Measurements from ENCODE around the gene PXDN.
A peak's percentile ranks its signal among the peaks of the same experiment; 100 is the strongest.

Gene PXDN

GRCh38 chr2:1791685-1792435 lies 47.5 kb upstream of the PXDN start (continued):
- 0 out of 2 replicates have a peak, but pooled peaks have one; percentile 5 for TF ChIP-seq ZBTB44 (tag by site-specific recombination; IDR thresholded peaks at IDR 0.05)
- TF ChIP-seq KLF1 (tag by site-specific recombination; IDR thresholded peaks at IDR 0.05), result peak; percentile 23; the same call in 1 of the 2 replicates
- no peak for TF ChIP-seq ZNF777 (tag by site-specific recombination; IDR thresholded peaks at IDR 0.05; ENCODE audit: borderline replicate concordance)
- TF ChIP-seq ZBTB17 (tag by site-specific recombination; IDR thresholded peaks at IDR 0.05), result peak; percentile 55; the same call in 1 of the 2 replicates
- peak; percentile 39; the same call in 1 of the 2 replicates for TF ChIP-seq ZNF449 (tag by site-specific recombination; IDR thresholded peaks at IDR 0.05)

- TF ChIP-seq BCL11A (tag by site-specific recombination; IDR thresholded peaks at IDR 0.05; ENCODE audit: low read depth), result no peak
- no peak for TF ChIP-seq SETDB1 (IDR thresholded peaks at IDR 0.05; ENCODE audit: insufficient read length, low read length)
- no peak for TF ChIP-seq SALL2 (tag by site-specific recombination; IDR thresholded peaks at IDR 0.05; ENCODE audit: borderline replicate concordance)
- TF ChIP-seq ZNF404 (tag by site-specific recombination; IDR thresholded peaks at IDR 0.05), result no peak
- TF ChIP-seq ZNF513 (tag by site-specific recombination; IDR thresholded peaks at IDR 0.05), result peak; percentile 74
- TF ChIP-seq ZNF394 (tag by site-specific recombination; IDR thresholded peaks at IDR 0.05; ENCODE audit: borderline replicate concordance), result no peak
- TF ChIP-seq ZNF610 (tag by site-specific recombination; IDR thresholded peaks at IDR 0.05; ENCODE audit: borderline replicate concordance), result no peak
- no peak for TF ChIP-seq ELK4 (IDR thresholded peaks at IDR 0.05; ENCODE audit: borderline replicate concordance, low read depth, low read length)
- ChIA-PET CTCF (interaction anchor here (0.6 to 1.3 kb wide), 5 partner anchors 22 to 1656 kb away, joined by 3 to 5 read pairs (median 4); no protein-coding TSS in a partner anchor), POLR2A (no interaction called here)
- Histone ChIP-seq H3K4me1 (ENCODE audit: control insufficient read depth, insufficient read depth, low read length) (peaks cover 21% of the 10 kb centered on the region), H3K27ac (ENCODE audit: extremely low read depth, low read depth, low read length) (no peak overlapping the region), H3K9me3 (ENCODE audit: control insufficient read depth, insufficient read depth, low read depth, low read length) (no peaks in the 10 kb centered on the region), H3K36me3 (ENCODE audit: control insufficient read depth in 2 of 2, insufficient read depth in 1 of 2, low read length in 2 of 2) (no peaks in the 10 kb centered on the region), H3K4me3 (ENCODE audit: low read depth, low read length) (no peak overlapping the region)
These were observed 46.8 kb upstream of the PXDN start for GRCh38 chr2:1791006-1791605.

GRCh38 chr2:1790473-1790872 lies 46.2 kb upstream of the PXDN start:
- no peak overlapping the region for H3K4me3 ChIP-seq (ENCODE audit: low read depth, low read length)
- no peaks in the 10 kb centered on the region for H3K36me3 ChIP-seq (ENCODE audit: control insufficient read depth in 2 of 2, insufficient read depth in 1 of 2, low read length in 2 of 2)
- CTCF ChIA-PET, result interaction anchor here (0.6 to 1.3 kb wide), 5 partner anchors 21 to 1655 kb away, joined by 3 to 5 read pairs (median 4); no protein-coding TSS in a partner anchor
- H3K27ac ChIP-seq (ENCODE audit: extremely low read depth, low read depth, low read length), result no peak overlapping the region
- no peaks in the 10 kb centered on the region for H3K9me3 ChIP-seq (ENCODE audit: control insufficient read depth, insufficient read depth, low read depth, low read length)
- H3K4me1 ChIP-seq (ENCODE audit: control insufficient read depth, insufficient read depth, low read length), result peaks cover 21% of the 10 kb centered on the region
- POLR2A ChIA-PET, result no interaction called here
- TF ChIP-seq ZNF623 (tag by site-specific recombination; IDR thresholded peaks at IDR 0.05) (no peak), PRDM6 (tag by site-specific recombination; IDR thresholded peaks at IDR 0.05) (no peak), ZFP3 (tag by site-specific recombination; IDR thresholded peaks at IDR 0.05; ENCODE audit: low read depth) (no peak), ZSCAN5A (tag by site-specific recombination; IDR thresholded peaks at IDR 0.05) (no peak), ZSCAN18 (tag by site-specific recombination; IDR thresholded peaks at IDR 0.05) (no peak), ZNF510 (tag by site-specific recombination; IDR thresholded peaks at IDR 0.05; ENCODE audit: insufficient replicate concordance) (no peak)

All from HEK293 (cell line).